NCI-H345 (cell line): ENCODE results near the gene ANKHD1.
"Not testable (repeated sequence)": the region's sequence is repeated elsewhere in the genome, so short reads cannot be mapped to it uniquely, and the experiment has no call there.

ENCODE experiments used
- DNase-seq: peaks from one replicate; lab custom pipeline; 2025; lab: John Stamatoyannopoulos, UW

Gene ANKHD1

DNA sequence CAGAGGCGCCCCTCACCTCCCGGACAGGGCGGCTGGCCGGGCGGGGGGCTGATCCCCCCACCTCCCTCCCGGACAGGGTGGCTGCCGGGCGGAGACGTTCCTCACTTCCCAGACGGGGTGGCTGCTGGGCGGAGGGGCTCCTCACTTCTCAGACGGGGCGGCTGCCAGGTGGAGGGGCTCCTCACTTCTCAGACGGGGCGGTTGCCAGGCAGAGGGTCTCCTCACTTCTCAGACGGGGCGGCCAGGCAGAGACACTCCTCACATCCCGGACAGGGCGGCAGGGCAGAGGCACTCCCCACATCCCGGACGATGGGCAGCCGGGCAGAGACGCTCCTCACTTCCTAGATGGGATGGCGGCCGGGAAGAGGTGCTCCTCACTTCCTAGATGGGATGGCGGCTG is 26.1 kb downstream of the ANKHD1 start:
- DNase-seq: not testable (repeated sequence)

DNA sequence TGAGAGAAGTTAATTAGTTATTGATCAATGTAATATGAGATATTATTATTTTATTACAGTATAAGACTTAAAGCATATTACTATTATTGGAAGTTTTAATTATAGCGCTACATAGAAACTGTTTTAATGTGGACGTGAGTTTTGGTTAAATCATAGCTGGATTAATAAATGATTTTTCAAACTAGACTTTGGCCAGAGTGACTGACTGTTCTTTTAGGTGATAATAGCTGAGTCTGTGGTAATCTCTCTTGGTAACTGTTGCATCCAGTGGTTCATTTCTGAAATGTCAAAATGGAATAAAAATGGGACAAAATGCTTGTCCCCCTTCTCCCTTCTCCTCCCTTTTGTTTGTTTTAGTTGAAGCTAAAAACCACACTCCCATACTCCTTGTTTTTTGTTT is 28.1 kb downstream of the ANKHD1 start:
- no peak for DNase-seq

DNA sequence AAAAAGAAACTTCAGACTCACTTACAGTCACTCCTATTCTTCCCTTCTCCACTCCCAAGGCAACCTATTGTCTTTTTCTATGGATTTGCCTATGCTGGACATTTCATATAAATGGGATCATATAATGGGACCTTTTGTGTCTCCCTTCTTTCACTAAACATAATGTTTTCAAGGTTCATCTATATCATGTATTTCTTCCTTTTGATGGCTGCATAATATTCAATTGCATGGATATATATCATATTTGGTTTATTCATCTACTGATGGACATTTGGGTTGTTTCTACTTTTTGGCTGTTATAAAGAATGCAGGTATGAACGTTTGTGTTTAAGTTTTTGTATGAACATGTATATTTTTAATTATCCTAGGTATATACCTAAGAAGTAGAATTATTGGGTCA is 30.6 kb downstream of the ANKHD1 start:
- DNase-seq: no peak

DNA sequence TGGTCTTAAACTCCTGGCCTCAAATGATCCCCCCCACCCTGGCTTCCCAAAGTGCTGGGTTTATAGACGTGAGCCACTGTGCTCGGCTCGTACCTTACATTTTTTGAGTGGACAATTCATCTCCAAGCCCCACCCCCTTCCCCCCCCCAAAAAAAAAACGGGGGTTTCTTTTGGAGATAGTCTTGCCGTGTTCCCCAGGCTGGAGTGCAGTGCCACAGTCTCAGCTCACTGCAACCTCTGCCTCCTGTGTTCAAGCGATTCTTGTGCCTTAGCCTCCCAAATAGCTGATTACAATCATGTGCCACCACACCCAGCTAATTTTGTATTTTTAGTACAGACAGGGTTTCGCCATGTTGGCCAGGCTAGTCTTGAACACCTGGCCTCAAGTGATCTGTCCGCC is 31.3 kb downstream of the ANKHD1 start:
- no peak for DNase-seq

DNA sequence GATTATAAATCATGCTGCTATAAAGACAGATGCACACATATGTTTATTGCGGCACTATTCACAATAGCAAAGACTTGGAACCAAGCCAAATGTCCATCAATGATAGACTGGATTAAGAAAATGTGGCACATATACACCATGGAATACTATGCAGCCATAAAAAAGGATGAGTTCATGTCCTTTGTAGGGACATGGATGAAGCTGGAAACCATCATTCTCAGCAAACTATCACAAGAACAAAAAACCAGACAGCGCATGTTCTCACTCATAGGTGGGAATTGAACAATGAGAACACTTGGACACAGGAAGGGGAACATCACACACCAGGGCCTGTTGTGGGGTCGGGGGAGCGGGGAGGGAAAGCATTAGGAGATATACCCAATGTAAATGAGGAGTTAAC is 55.7 kb downstream of the ANKHD1 start:
- not testable (repeated sequence) for DNase-seq

DNA sequence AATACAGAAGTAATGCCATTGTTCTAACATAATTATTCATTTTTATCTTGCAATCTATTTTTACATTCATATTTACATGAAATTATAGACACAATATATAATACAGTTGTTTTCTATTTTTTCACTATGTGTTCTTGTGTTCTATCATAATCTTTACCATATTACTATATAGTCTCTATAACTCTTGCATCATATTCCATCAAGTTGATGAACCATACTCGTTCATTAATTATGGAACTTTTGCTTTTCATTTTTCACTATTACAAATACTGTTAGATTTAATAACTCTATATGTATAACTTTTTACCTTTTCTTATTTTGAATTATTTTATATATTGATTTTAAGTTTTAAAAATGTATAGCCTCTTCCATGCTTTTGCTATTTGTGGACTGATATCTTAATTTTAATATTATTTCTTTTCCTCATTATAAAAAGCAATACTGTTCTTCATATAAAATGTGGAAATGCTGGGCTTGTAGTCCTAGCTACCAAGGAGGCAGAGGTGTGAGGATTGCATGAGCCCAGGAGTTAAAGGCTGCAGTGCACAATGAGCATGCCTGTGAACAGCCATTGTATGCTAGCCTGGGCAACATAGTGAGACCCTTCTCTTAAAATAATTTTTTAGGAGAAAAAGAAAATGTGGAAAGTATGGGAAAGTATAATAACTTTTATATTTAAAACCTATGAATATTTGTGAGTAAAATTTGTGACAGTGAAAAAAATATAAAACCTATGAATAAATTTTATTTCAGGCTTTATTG is 65.5 kb downstream of the ANKHD1 start:
- DNase-seq: no peak

DNA sequence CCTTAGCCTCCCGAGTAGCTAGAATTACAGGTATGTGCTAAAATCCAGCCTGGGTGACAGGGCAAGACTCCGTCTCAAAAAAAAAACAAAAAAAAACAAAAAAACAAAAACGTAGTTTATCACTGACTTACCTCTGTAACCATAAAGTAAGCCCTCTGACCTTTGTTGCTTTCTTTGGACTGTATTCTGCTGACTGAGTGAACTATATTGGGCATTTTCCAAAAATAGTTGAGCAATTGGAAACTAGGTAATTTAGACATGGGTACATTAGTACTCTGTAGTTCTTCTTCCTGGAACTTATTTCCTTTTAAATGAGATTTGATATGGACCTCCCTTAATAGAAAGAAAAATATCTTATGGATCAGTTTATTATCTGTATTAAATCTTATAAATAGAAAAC is 66.6 kb downstream of the ANKHD1 start:
- DNase-seq: no peak

DNA sequence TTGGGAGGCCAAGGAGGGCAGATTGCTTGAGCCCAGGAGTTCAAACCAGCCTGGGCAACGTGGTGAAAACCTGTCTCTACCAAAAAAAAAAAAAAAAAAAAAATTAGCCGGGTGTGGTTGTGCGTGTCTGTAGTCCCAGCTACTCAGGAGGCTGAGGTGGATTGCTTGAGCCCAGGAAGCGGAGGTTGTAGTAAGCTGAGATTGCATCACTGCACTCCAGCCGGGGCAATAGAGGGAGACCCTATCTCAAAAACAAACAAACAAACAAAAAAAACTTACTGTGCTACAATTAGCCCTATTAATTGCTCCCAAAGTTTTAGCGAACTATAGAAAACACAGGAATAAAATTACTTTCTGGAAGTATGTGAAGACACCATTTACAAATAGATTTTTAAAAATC is 67.6 kb downstream of the ANKHD1 start:
- no peak for DNase-seq

DNA sequence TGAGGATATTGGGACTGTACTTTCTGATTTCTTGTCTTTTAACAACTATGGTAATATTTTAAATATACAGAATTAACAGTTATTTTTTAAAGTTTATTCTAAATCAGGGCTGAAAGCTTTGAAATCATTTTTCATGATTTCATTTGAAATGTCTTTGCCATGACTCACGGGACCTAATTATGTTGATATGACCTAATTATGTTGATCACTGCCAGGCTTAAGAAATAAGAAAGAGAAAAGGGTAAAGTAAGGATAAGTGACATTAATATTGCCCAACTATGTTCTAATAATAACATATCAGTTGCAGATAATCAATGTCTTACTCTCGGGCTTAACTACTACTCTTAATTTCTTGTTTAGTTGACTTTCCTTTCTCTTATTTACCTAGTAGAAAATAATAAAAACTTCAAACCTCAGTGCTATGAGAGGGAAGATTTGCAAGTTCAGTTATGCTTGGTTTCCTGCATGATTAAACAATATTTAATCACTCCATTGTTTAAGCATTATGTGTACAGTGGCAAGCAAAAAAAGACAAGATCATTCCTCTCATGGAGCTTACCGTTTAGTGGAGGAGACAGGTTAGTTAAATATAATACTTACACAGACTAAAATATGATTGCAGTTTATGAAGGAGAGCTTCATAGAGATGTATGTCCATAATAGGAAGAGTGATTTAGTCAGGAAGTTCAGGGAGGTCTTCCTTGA is 78.8 kb downstream of the ANKHD1 start:
- DNase-seq: no peak

DNA sequence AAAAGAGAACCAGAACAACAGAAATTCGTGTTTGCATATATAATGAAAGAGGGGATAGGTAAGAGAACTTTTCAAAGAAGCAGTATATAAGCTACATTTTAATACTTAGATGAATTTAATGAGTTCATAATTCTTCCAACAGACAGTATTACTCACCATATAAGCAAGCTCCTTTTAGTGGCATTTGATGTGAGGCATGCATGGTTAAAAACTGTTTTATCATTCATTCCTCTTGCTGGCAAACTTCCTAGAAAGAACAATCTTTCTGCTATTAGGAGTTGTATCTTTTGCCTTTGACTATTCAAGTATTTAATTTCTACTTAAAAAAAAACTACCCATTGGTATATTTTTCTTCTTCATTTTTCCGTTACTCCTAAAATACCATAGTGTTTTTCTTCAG is 80.1 kb downstream of the ANKHD1 start:
- no peak for DNase-seq

DNA sequence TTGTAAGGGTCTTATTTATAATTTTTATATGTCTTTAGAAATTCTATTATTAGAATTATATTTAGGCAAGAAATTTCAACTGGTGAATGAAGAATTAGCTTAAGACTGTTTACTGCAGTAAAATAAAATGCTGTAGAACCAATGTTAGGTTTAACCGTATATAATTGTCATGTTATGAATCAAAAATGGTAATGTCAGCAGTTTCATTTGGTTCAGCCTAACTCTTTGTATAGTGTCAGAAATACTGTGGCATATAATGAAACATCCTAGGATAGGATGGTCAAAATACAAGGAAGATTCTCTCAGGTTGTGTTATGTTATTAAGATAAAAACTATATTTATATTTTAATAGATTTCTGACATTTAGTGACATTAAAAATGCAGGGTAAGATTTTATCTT is 81.4 kb downstream of the ANKHD1 start:
- DNase-seq: no peak

DNA sequence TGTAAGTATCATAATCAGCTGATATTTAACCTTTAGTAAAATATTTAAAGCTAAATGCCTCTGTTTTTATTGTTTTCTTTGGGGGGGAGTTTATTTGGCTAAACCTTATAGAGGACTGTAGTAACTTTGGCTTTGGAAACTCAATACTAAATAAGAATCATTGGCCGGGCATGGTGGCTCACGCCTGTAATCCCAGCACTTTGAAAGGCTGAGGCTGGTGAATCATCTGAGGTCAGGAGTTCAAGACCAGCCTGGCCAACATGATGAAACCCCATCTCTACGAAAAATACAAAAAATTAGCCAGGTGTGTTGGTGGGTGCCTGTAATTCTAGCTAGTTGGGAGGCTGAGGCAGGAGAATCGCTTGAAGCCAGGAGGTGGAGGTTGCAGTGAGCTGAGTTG is 86.5 kb downstream of the ANKHD1 start:
- DNase-seq: not testable (repeated sequence)

DNA sequence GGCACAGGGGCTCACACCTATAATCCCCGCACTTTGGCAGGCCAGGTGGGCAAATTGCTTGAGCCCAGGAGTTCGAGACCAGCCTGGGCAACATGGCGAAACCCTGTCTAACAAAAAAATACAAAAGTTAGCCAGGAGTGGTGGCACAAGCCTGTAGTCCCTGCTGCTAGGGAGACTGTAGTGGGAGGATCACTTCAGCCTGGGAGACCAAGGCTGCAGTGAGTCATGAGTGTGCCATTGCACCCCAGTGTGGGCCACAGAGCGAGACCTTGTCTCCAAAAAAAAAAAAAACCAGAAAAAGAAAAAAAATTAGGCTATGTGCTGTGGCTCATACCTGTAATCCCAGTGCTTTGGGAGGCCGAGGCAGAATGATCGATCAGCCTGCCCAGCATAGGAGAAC is 87.3 kb downstream of the ANKHD1 start:
- DNase-seq: no peak

DNA sequence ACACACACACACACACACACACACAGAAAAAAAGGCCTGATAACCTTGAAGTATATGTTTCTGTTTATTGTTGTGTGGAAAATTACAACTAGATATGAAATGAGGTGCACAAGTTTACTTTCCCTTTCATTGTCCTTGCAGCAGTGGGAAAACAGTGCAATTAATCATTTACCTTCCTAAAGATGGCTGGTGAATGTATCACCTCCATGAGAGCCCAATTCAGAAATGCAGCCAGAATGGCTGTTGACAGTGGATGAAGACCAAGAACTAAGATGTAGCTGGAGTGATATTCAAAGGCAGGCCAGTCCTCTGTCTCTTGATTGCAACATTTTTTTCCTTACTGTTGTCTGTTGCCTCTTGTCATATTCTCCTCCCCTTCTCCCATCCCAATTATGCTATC is 96.3 kb downstream of the ANKHD1 start:
- DNase-seq: no peak

DNA sequence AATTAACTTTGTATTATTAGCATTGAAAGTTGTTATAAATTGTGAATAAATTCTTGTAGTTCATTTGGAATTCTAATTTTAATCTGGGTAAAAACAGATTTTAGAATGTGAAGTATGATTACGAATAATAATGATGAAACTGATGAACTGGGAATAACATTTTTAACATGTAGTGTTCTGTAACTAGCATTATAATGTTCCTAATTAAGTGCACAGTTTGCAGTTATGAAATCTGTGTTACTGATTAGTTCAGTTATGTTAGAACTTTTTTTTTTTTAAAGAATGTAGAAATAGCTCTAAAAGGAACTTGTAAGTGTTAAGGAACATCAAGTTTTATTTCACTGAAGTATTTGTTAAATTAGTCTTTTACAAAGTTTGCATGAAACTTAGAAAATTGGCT is 97.0 kb downstream of the ANKHD1 start:
- DNase-seq: no peak

DNA sequence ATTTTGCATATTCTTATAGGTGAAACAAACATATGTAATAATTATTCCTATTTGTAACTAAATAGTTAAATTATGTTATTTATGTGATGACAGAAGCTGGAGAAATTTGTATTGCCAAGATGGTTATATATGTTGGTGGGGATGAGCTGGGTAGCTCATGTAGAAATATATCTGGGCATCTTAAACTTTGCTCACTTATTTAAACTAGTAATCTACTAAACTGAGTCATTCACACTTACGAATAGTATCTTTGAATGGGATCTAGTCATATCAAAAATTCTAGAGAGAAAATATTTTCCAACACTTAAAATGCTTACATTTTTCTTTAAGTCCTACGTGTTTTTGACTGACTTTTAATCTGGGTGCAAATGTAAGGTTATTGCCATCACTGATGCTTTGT is 101.2 kb downstream of the ANKHD1 start:
- DNase-seq: no peak

DNA sequence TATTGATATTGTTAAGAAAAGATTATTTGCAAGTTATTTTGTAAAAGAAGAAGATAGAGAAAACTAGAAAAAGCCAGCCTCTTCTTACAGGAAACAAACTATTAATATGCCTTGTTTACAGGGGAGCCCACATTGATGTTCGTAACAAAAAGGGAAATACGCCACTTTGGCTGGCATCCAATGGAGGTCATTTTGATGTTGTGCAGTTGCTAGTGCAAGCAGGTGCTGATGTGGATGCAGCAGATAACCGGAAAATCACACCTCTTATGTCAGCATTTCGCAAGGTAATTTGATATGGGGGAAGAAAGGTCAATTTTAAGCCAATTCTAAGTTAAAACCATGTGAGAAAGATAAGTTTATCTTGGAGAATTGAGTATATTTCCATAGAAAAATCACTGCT is 108.3 kb downstream of the ANKHD1 start:
- DNase-seq: no peak

DNA sequence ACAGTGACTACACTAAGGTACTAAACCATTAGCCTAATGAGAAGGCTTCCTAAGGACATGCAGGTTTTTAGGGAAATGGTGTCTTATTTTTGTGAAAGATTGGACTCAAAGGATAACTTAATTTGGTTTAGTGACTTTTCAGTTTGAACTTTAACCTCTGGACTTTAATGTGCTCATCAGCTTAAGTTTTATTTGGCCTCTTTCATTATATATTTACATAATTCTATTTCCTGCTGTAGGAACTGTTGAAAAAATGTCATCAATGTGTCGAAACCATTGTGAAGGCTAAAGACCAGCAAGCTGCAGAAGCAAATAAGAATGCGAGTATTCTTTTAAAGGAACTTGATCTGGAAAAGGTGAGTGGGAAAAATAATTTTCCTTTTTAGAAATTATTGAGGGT is 111.5 kb downstream of the ANKHD1 start:
- no peak for DNase-seq

DNA sequence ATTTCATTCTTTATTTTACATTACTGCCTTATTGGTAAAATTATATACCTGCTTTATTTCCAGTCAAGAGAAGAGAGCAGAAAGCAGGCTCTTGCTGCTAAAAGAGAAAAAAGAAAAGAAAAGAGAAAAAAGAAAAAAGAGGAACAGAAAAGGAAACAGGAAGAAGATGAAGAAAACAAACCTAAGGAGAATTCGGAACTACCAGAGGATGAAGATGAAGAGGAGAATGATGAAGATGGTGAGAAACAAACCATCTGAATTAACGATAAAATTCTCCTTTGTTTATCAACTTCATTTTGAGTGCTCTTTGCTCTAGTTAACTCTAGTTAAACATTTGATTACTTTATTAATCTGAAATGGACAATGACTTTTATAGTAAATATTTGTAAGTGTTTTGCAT is 122.4 kb downstream of the ANKHD1 start:
- no peak for DNase-seq

DNA sequence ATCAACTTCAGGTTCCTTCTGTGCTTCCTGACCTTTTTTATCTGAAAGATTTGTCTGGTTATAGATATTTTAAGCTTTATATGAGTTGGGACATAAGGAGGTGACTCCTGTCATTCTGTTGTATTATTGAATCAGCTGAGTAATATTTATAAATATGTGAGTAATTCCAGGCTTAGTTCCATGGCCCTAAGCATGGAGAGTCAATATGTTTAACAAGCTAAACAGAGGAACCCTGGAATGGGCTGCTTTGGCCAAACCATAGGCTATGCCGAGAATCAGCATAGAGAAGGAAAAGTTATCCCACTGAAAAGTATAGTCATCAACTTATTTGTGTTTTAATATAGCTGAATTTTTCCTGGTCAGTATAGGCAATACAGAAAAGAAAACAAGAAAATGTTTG is 138.6 kb downstream of the ANKHD1 start:
- DNase-seq: no peak

DNA sequence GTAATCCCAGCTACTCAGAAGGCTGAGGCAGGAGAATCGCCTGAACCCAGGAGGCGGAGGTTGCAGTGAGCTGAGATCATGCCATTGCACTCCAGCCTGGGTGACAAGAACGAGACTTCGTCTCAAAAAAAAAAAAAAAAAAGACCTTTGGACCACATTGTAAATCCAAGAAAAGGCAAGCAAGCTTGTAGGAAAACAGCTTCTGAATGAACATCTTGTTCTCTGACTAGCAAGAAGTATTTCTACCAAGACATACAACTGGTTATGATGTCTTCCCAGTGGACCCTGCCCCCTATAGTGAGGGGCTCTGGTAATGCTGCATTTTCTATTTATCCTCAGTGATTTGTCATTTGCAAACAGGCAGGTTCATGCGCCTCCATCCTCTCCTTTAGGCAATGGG is 141.3 kb downstream of the ANKHD1 start:
- DNase-seq: no peak

DNA sequence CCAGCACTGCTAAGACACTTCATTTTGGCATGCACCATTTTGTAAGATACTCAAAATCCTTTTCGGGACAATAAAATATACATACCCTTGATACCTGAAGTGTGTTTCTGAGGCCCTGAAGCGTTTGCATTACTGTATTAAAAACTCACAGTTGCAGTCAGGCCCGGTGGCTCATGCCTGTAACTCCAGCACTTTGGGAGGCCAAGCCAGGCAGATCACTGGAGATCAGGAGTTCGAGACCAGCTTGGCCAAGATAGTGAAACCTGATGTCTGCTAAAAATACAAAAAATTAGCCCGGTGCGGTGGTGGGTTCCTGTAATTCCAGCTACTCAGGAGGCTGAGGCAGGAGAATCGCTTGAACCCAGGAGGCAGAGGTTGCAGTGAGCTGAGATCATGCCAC is 143.4 kb downstream of the ANKHD1 start:
- DNase-seq: no peak

DNA sequence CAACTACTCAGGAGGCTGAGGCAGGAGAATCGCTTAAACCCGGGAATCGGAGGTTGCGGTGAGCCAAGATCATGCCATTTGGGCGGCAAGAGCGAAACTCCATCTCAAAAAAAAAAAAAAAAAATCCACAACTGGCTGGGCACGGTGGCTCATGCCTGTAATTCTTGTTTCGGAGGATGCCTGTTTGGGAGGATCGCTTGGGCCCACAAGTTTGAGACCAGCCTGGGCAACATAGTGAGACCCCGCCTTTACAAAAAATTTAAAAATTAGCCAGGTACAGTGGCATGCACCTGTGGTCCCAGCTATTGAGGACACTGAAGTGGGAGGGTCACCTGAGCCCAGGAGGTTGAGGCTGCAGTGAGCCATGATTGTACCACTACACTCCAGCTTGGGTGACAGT is 144.0 kb downstream of the ANKHD1 start:
- DNase-seq: no peak
